ENCODE data around the gene IL7R.
"Not testable (repeated sequence)": the region's sequence is repeated elsewhere in the genome, so short reads cannot be mapped to it uniquely, and the experiment has no call there.

IL7R gene

DNA sequence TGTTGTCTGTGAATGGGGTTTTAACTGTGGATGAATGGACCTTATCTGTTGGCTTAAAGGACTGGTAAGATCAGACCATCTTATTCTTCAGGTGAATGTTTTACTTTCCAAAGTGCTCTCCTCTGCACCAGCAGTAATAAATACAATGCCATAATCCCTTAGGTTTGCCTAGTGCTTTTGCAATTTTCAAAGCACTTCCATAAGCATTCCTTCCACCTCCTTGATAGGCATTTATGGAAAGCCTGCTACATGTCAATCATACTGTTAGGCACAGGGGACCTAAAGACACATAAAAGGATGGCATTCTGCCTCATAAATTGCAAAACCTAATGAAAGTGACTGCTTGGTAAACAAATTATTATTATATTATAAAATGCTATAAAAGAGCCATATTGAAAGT lies 21.4 kb downstream of the IL7R start:
- no peaks in the 10 kb centered on the region for H3K9me3 ChIP-seq (ENCODE audit: control insufficient read depth in 1 of 2, low read length in 2 of 2)
- H3K4me3 ChIP-seq (ENCODE audit: low read depth in 1 of 2, low read length in 2 of 2): no peak overlapping the region
- H3K27ac ChIP-seq (ENCODE audit: low read length): no peak overlapping the region
- no peaks in the 10 kb centered on the region for H3K4me1 ChIP-seq (ENCODE audit: control insufficient read depth in 1 of 2, insufficient read depth in 2 of 2, low read length in 2 of 2)
- no peaks in the 10 kb centered on the region for H3K36me3 ChIP-seq (ENCODE audit: control insufficient read depth in 1 of 2, insufficient read depth in 2 of 2, low read length in 2 of 2)
- H3K27me3 ChIP-seq (ENCODE audit: low read depth, low read length): no peaks in the 10 kb centered on the region

DNA sequence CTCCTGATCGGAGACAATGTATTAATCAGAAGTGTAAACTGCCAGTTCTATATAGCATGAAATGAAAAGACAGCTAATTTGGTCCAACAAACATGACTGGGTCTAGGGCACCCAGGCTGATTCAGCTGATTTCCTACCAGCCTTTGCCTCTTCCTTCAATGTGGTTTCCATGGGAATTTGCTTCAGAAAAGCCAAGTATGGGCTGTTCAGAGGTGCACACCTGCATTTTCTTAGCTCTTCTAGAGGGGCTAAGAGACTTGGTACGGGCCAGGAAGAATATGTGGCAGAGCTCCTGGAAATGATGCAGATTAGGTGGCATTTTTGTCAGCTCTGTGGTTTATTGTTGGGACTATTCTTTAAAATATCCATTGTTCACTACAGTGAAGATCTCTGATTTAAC lies 22.4 kb downstream of the IL7R start:
- Histone ChIP-seq H3K9me3 (ENCODE audit: control insufficient read depth in 1 of 2, low read length in 2 of 2) (no peaks in the 10 kb centered on the region), H3K36me3 (ENCODE audit: control insufficient read depth in 1 of 2, insufficient read depth in 2 of 2, low read length in 2 of 2) (no peaks in the 10 kb centered on the region), H3K4me3 (ENCODE audit: low read depth in 1 of 2, low read length in 2 of 2) (no peak overlapping the region), H3K4me1 (ENCODE audit: control insufficient read depth in 1 of 2, insufficient read depth in 2 of 2, low read length in 2 of 2) (no peaks in the 10 kb centered on the region), H3K27ac (ENCODE audit: low read length) (no peak overlapping the region), H3K27me3 (ENCODE audit: low read depth, low read length) (no peaks in the 10 kb centered on the region)

DNA sequence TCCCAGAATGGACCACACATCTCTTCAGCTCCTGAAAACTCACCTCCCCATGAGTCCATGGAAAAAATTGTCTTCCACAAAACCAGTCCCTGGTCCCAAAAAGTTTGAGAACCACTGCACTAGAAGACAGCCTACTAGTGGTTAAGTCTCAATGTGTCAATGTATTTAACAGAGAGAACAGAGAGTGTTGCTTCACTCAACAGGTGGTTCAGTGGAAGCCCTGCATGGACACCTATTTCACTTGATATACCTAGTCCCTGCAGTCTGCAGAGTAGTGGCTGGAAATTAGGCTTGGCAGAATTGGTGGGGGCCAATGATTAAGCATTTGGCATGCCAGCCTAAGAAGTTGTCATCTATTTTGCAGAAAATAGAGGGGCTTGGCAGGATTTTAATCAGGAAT lies 23.0 kb downstream of the IL7R start:
- H3K27ac ChIP-seq (ENCODE audit: low read length): no peak overlapping the region
- no peaks in the 10 kb centered on the region for H3K36me3 ChIP-seq (ENCODE audit: control insufficient read depth in 1 of 2, insufficient read depth in 2 of 2, low read length in 2 of 2)
- no peaks in the 10 kb centered on the region for H3K9me3 ChIP-seq (ENCODE audit: control insufficient read depth in 1 of 2, low read length in 2 of 2)
- H3K4me3 ChIP-seq (ENCODE audit: low read depth in 1 of 2, low read length in 2 of 2): no peak overlapping the region
- H3K4me1 ChIP-seq (ENCODE audit: control insufficient read depth in 1 of 2, insufficient read depth in 2 of 2, low read length in 2 of 2): no peaks in the 10 kb centered on the region
- no peaks in the 10 kb centered on the region for H3K27me3 ChIP-seq (ENCODE audit: low read depth, low read length)

DNA sequence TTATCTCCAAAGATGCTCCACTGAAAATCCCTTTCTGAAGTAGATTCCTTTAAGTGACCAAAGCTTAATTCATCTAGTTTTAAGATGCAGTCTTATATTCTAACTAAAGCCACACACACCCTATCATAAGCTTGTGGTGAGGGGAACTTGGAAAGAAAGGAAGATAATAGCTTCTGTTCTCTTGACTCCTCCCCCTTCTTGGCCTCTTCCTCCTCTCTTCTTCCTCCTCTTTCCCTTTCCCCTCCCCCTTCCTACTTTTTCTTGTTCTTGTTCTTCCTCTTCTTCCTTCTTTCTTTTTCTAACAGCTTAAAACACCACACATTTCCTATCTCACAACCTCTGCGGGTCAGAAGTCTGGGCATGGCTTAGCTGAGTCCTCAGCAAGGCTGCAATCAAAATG lies 23.5 kb downstream of the IL7R start:
- Histone ChIP-seq H3K9me3 (ENCODE audit: control insufficient read depth in 1 of 2, low read length in 2 of 2) (no peaks in the 10 kb centered on the region), H3K27ac (ENCODE audit: low read length) (no peak overlapping the region), H3K27me3 (ENCODE audit: low read depth, low read length) (no peaks in the 10 kb centered on the region), H3K4me3 (ENCODE audit: low read depth in 1 of 2, low read length in 2 of 2) (no peak overlapping the region), H3K36me3 (ENCODE audit: control insufficient read depth in 1 of 2, insufficient read depth in 2 of 2, low read length in 2 of 2) (no peaks in the 10 kb centered on the region), H3K4me1 (ENCODE audit: control insufficient read depth in 1 of 2, insufficient read depth in 2 of 2, low read length in 2 of 2) (no peaks in the 10 kb centered on the region)

DNA sequence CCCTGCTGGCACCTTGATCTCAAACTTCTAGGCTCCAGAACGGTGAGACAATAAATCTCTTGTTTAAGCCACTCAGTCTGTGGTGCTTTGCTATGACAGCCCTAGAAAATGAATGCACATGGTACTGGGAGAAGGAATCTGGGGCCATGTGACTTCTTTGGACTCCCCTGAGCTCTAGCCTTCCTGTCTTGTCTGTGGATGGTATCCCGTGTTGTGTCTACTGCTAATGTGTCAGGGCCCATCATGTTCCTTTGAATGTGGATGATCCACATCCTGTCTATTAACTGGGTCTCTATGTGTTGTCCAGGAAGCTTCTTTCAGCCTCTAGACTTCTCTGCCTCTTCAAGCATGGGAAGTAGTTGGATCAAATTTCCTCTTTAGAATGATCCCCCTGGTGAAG lies 25.1 kb downstream of the IL7R start:
- Histone ChIP-seq H3K27me3 (ENCODE audit: low read depth, low read length) (no peaks in the 10 kb centered on the region), H3K36me3 (ENCODE audit: control insufficient read depth in 1 of 2, insufficient read depth in 2 of 2, low read length in 2 of 2) (no peaks in the 10 kb centered on the region), H3K4me3 (ENCODE audit: low read depth in 1 of 2, low read length in 2 of 2) (no peak overlapping the region), H3K4me1 (ENCODE audit: control insufficient read depth in 1 of 2, insufficient read depth in 2 of 2, low read length in 2 of 2) (no peaks in the 10 kb centered on the region), H3K27ac (ENCODE audit: low read length) (no peak overlapping the region), H3K9me3 (ENCODE audit: control insufficient read depth in 1 of 2, low read length in 2 of 2) (no peaks in the 10 kb centered on the region)

DNA sequence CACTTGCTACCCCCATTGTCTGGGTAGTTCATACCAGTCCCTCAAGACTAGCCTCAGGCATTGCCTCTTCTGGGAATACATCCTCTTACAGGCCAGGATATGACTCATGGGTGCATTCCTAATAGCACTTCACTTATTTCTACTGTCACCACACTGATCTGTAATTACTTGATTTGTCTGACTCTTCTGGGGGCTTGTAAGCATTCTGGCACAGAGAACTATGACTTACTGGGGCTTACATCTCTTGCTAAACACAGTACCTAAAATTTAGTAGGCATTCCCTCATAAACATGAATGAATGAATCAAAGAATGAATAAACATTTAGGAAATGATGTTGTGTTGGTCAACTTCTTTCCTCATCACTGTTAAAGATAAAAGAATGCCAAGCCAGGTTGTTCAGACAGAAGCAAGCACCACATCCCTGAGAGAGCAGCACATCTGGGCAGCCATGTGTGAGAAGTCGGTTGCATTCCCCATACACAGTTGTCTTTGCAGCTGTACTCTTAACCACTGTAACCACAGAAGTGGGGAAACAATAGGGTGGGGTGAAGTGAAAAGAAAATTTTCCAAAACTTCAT lies 27.6 kb downstream of the IL7R start:
- no peaks in the 10 kb centered on the region for H3K27me3 ChIP-seq (ENCODE audit: low read depth, low read length)
- H3K36me3 ChIP-seq (ENCODE audit: control insufficient read depth in 1 of 2, insufficient read depth in 2 of 2, low read length in 2 of 2): no peaks in the 10 kb centered on the region
- no peaks in the 10 kb centered on the region for H3K4me1 ChIP-seq (ENCODE audit: control insufficient read depth in 1 of 2, insufficient read depth in 2 of 2, low read length in 2 of 2)
- no peak overlapping the region for H3K27ac ChIP-seq (ENCODE audit: low read length)
- H3K4me3 ChIP-seq (ENCODE audit: low read depth in 1 of 2, low read length in 2 of 2): no peak overlapping the region
- H3K9me3 ChIP-seq (ENCODE audit: control insufficient read depth in 1 of 2, low read length in 2 of 2): no peaks in the 10 kb centered on the region

DNA sequence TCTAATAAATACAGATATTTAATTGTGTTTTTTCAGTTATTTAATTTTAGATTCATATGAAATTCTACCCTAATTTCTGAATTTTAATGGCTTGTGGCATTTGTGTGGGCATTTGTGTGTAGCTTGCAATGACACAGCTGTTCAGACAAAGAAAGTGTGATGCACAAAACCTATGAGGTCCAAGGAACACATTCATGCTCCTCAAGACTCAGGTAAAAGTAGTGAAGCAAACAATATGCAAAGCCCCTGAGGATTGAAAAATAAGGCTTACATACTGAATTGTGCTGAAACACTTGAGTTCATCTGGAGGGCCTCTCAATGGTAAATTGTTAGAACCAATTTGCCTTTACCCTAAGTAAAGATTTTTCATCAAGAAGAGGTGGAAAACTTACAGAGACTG lies 28.1 kb downstream of the IL7R start:
- H3K36me3 ChIP-seq (ENCODE audit: control insufficient read depth in 1 of 2, insufficient read depth in 2 of 2, low read length in 2 of 2): no peaks in the 10 kb centered on the region
- H3K27ac ChIP-seq (ENCODE audit: low read length): no peak overlapping the region
- no peaks in the 10 kb centered on the region for H3K27me3 ChIP-seq (ENCODE audit: low read depth, low read length)
- H3K9me3 ChIP-seq (ENCODE audit: control insufficient read depth in 1 of 2, low read length in 2 of 2): no peaks in the 10 kb centered on the region
- H3K4me3 ChIP-seq (ENCODE audit: low read depth in 1 of 2, low read length in 2 of 2): no peak overlapping the region
- H3K4me1 ChIP-seq (ENCODE audit: control insufficient read depth in 1 of 2, insufficient read depth in 2 of 2, low read length in 2 of 2): no peaks in the 10 kb centered on the region

DNA sequence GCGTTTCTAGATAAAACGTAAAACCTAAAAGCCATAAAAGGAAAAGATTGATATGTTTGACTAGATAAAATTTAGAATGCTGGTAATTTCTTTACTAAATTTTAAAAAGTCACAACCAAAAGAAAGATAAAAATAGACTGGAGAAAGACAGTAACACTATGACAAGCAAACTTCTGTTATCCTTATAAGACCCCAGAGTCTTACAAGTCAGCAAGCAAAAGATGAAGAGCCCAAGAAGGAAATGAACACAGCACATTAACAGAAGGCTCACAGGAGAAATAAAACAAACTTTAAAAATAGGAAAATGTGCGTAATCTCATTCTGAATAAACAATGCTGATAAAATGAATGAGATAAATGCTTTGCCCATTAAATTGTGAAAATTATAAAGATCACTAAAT lies 29.7 kb downstream of the IL7R start:
- Histone ChIP-seq H3K4me1 (ENCODE audit: control insufficient read depth in 1 of 2, insufficient read depth in 2 of 2, low read length in 2 of 2) (no peaks in the 10 kb centered on the region), H3K4me3 (ENCODE audit: low read depth in 1 of 2, low read length in 2 of 2) (no peak overlapping the region), H3K9me3 (ENCODE audit: control insufficient read depth in 1 of 2, low read length in 2 of 2) (no peaks in the 10 kb centered on the region), H3K27ac (ENCODE audit: low read length) (no peak overlapping the region), H3K36me3 (ENCODE audit: control insufficient read depth in 1 of 2, insufficient read depth in 2 of 2, low read length in 2 of 2) (no peaks in the 10 kb centered on the region), H3K27me3 (ENCODE audit: low read depth, low read length) (no peaks in the 10 kb centered on the region)

DNA sequence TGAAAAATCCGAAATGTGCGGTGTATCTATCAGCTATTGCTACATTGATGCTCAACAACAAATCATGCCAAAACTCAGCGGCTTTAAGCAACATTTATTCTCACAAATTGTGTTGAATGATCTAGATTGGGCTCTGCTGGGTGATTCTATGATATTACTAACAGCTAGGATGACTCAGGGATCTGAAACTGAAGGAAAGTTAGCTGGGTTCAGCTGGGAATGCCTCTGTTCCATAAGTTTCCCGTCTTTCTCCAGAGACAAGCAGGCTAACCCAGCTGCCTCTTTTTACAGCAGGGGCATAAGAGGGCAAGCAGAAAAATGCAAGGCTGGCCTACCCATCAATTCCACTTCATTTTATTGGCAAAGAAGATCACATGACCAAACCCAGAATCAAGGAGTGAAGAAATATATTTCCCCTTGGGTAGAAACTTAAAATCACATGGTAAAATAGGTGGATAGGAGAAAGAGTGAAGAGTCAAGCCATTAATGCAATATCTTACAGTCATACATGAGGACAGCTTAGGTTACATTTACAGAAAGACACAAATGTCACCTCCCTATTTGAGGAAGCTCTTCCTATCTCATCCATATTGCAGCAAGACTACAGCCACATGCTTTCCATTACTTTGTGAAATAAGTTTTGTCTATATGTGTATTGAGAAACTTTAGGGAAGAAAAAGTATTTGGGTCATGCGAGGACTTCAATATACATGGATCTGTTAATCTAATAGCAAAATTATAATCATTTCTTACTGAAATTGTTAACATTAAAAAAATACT lies 30.8 kb downstream of the IL7R start:
- Histone ChIP-seq H3K27ac (ENCODE audit: low read length) (no peak overlapping the region), H3K9me3 (ENCODE audit: control insufficient read depth in 1 of 2, low read length in 2 of 2) (no peaks in the 10 kb centered on the region), H3K4me1 (ENCODE audit: control insufficient read depth in 1 of 2, insufficient read depth in 2 of 2, low read length in 2 of 2) (no peaks in the 10 kb centered on the region), H3K4me3 (ENCODE audit: low read depth in 1 of 2, low read length in 2 of 2) (no peak overlapping the region), H3K27me3 (ENCODE audit: low read depth, low read length) (no peaks in the 10 kb centered on the region), H3K36me3 (ENCODE audit: control insufficient read depth in 1 of 2, insufficient read depth in 2 of 2, low read length in 2 of 2) (no peaks in the 10 kb centered on the region)

DNA sequence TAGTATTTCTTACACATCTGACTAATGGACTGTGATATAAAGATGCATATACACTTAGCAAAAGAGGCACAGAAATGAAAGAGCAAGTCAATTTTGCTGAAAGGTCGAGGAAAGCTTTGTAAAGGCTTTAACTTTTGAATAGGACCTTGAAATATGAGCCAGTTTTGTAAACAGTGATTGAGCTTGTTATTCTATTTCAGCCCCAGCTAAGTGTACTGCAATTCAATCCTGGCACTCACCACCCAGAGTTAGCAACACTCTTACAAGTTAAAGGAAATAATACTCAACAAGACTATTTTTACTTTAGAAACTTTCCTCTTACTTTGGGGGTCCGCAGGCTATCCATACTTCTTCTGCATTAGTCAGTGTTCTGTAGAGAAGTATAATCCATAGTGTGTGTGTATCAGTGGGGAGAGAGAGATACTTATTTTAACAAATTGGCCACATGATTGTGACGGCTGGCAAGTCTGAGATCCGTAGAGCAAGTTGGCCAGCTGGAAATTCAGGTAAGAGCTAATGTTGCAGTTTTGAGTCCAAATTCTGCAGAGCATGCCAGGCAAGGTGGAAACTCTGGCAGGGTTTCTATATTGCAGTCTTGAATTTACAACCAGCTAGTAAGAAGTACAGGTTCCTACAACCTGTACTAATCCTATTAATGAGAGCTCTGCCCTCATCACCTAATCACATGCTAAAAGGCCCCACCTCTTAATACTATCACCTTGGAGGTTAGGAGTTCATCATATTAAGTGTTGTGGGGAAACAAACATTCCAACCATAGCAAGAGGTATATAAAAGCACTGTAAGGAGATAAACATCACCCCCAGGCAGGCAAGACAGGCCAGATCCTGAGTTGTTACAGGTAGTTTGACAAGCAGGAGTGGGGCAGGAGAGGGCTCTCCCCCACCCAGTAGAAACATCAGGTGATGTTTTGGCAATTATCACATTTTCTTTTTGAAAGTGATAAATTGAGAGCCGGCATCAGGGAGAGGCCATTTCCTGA lies 33.6 kb downstream of the IL7R start:
- Histone ChIP-seq H3K4me1 (ENCODE audit: control insufficient read depth in 1 of 2, insufficient read depth in 2 of 2, low read length in 2 of 2) (no peaks in the 10 kb centered on the region), H3K9me3 (ENCODE audit: control insufficient read depth in 1 of 2, low read length in 2 of 2) (no peaks in the 10 kb centered on the region), H3K36me3 (ENCODE audit: control insufficient read depth in 1 of 2, insufficient read depth in 2 of 2, low read length in 2 of 2) (no peaks in the 10 kb centered on the region), H3K4me3 (ENCODE audit: low read depth in 1 of 2, low read length in 2 of 2) (no peak overlapping the region), H3K27ac (ENCODE audit: low read length) (no peak overlapping the region), H3K27me3 (ENCODE audit: low read depth, low read length) (no peaks in the 10 kb centered on the region)

DNA sequence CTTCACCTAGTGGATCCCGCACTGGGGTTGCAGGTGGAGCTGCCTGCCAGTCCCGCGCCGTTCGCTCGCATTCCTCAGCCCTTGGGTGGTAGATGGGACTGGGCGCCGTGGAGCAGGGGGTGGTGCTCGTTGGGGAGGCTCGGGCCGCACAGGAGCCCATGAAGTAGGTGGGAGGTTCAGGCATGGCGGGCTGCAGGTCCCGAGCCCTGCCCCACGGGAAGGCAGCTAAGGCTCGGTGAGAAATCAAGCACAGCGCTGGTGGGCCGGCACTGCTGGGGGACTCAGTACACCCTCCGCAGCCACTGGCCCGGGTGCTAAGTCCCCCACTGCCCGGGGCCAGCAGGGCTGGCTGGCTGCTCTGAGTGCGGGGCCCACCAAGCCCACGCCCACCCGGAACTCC lies 36.1 kb downstream of the IL7R start:
- H3K27me3 ChIP-seq (ENCODE audit: low read depth, low read length); H3K4me3 ChIP-seq (ENCODE audit: low read depth in 1 of 2, low read length in 2 of 2); H3K4me1 ChIP-seq (ENCODE audit: control insufficient read depth in 1 of 2, insufficient read depth in 2 of 2, low read length in 2 of 2); H3K27ac ChIP-seq (ENCODE audit: low read length); H3K36me3 ChIP-seq (ENCODE audit: control insufficient read depth in 1 of 2, insufficient read depth in 2 of 2, low read length in 2 of 2); H3K9me3 ChIP-seq (ENCODE audit: control insufficient read depth in 1 of 2, low read length in 2 of 2): not testable (repeated sequence)

All from muscle layer of duodenum (tissue), 2 donors.